GM08714 (cell line): ENCODE results near the gene SH3RF3.

Experiments used
- H3K4me3 ChIP-seq: fragments of 200-500 bp; sonication (Bioruptor generic); 2 replicates; pipeline ENCODE4 v1.5.1; 2014; ENCODE audit warnings: mild to moderate bottlenecking, low read length, inconsistent platforms
- ZNF274 ChIP-seq: IDR thresholded peaks from 2 replicates; pipeline ENCODE4 v1.6.1; 2012; ENCODE audit warnings: mild to moderate bottlenecking, low read depth, low read length

SH3RF3 gene

DNA sequence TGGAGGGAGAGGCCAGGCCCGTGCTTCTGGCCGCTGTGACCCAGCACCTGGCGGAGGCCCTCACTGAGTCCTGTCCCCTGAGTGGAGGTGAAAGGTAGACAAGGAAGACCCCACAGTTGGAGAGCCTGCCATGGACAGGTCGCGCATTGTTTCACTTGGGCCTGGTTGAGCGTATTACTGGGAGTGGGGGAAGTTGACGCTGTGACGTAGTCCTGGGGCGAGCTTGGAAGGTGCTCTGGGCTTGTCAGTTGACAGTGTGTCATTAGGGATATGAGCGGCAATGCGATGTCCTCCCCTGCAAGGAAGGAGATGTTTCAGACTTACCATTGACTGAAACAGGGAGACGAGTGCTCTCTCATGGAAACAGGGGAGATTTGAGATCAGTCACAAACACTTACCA is 127.1 kb downstream of the SH3RF3 start:
- no peak overlapping the region for H3K4me3 ChIP-seq
- TF ChIP-seq ZNF274 = no peak

DNA sequence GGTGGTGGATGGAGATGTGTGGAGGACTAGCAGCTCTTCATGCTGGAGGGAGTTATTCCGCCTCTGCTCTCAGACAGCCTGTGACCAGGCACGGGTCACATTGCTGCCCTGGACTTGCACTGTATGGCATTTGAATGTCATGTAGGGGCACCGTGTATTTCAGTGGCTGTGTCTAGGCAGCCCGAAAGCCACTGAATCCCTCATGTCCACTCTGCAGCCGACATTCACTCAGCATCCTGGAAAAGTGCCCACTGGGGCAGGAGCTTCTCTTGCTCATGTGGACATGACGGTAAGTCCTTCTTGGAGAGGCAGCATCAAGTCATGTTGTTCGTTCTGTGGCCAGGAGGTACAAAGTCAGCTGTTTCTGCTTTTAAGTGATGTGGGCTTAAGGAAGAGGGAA is 127.9 kb downstream of the SH3RF3 start:
- no peak overlapping the region for H3K4me3 ChIP-seq
- TF ChIP-seq ZNF274 = no peak

DNA sequence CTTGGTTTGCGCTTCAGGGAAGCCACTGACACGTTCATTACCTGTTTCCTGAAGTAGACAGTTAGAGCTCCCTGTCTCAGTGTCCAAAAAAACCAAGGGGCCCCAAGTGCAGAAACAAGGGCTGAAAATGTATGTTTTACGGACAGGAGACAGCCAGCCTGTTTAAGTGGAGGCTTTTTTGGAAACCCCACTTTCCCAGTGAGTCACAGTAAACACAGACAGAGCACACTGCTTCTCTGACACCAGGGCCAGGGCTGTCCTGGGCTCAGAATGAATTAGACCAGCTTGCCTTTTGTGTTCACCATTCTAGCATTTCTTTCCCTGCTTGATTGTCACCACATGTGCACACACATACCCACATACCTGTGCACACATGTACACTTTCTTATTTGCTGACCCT is 128.6 kb downstream of the SH3RF3 start:
- no peak overlapping the region for H3K4me3 ChIP-seq
- TF ChIP-seq ZNF274 = no peak

DNA sequence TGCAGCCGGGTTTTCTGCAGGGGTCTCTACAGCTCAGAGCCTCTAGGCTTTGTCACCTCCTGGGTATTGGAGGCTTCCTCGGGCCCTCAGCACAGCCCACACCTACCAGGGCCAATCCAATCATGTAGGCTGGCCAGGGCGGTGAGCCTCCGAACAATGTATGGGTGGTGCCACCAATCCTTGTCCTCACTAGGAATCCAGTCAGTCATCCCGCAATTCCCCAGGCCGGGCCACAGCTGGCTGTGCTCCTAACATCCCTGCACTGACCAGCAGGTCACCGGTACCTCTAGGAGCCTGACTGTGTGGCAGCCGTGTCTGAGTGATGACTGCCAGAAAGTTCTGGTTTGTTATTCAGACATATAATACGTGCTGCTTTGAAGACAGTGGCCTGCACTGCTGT is 129.4 kb downstream of the SH3RF3 start:
- H3K4me3 ChIP-seq = no peak overlapping the region
- TF ChIP-seq ZNF274 = no peak

DNA sequence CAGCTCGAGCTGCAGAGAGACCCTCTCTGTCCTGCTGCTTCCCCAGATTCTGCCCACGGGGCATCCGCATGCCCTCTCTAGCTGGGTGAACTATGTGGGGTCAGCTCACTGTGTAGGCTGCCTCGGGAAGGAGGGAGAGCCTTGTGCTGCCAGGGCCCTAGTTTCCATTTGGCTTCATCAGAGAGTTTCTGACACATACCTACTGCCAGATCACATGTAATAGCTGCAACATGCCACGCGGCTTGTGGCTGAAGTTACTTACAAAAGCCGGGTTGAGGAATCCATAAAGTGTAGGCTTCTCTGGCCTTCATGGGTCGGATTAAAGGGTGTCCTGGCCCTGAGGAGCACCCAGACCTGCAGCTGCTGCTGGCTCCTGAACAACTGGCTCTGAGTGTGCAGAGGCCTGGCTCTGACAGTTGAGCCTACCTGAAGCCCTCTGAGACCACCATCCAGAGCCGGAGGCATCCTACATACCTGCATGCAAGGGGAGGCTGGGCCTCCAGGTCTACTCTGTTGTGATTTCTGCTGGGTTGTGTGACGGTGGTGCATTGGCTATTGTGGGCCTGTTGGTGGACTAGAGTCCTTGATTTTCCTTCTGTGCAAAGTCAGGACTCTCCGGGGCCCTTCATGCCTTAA is 130.0 kb downstream of the SH3RF3 start:
- no peak overlapping the region for H3K4me3 ChIP-seq
- TF ChIP-seq ZNF274 = no peak

DNA sequence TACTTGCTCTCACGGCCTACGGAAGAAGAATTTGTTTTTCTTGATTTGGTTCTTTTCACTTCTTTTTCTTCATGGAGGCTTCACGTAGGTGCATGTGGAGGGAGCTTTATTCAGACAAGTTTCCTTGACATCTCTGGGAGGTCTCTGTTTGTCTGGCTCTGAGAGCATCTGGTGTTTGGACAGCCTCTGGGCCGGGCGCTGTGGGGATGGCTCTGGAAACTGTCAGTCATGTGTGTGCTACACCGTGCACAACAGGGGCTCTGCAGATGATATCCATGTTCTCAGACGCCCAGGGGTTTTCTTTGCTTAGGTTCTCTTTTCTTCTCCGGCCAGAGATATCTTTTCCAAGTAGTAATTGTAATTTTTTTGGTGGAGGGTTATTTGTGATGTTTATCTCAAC is 130.7 kb downstream of the SH3RF3 start:
- H3K4me3 ChIP-seq = no peak overlapping the region
- no peak for TF ChIP-seq ZNF274

DNA sequence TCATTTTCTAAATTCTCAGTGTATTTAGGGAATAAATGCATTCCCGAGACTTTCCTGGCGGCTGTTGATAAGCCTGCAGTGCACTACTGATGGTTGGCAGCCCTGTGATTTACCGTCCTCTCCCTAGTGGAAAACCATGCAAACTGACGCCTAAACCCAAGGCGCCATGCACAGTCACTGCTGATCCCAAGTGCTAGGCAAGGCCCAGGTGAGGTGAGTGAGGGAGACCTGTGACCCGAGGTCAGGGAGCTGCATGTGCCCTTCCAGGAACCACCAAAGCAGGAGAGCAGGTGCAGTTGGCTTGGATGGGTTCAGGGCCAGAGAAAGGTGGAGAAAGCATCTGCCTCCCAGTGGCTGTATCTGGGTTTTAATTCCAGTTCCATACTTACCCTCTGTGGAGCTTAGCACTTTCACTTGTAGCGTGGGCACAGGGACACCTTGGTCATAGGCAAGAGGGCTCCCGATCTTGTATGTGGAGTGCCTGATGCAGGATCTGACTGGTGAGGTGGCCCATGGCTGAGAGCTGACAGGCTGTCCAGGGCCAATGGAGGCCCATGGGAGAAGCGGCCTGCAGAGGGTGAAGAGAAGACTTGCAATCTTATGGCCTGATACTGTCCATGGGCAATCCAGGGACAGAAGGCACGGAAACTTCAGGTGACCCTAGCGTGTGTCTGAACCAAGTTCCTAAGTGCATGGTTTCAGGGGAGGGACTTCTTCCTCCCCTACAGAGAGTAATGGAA is 131.3 kb downstream of the SH3RF3 start:
- no peak for TF ChIP-seq ZNF274
- no peak overlapping the region for H3K4me3 ChIP-seq

DNA sequence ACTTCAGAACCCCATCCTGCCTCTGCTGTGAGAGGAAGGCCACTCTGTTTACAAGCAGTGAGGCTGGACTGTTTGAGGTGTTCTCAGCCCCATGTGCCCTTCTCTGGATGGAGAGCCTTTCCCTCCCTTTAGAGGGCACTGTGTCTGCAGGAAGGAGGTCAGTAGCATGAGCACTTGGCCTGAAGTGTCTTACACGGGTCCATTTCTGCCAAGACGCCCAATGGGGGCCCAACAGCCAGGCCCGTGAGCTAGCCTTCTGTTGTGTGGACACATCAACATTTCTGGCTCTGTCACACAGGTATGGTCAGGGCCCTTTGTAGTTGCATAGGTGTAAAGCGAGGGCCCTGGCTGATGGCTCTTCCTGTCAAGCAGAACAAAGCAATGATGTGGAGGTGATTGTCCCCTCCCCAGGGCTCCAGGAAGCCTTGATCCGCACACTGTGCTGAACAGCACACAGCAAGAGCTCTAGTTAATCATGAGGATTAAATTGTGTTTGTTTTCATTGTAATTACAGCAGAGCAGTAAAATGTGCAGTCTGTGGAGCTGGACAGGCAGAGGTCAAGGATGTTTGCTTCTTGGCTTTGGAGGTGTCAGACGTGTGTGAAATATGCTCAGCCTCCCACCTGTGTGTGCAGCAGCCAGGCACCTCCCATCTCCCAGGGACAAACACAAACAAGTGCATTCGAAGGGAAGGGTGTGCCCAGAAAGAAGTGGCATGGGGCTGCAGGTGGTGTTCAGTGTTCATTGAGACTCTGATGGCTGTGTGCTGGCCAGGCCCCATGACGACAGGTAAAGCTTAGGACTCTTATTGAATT is 132.1 kb downstream of the SH3RF3 start:
- no peak overlapping the region for H3K4me3 ChIP-seq
- TF ChIP-seq ZNF274 = no peak

DNA sequence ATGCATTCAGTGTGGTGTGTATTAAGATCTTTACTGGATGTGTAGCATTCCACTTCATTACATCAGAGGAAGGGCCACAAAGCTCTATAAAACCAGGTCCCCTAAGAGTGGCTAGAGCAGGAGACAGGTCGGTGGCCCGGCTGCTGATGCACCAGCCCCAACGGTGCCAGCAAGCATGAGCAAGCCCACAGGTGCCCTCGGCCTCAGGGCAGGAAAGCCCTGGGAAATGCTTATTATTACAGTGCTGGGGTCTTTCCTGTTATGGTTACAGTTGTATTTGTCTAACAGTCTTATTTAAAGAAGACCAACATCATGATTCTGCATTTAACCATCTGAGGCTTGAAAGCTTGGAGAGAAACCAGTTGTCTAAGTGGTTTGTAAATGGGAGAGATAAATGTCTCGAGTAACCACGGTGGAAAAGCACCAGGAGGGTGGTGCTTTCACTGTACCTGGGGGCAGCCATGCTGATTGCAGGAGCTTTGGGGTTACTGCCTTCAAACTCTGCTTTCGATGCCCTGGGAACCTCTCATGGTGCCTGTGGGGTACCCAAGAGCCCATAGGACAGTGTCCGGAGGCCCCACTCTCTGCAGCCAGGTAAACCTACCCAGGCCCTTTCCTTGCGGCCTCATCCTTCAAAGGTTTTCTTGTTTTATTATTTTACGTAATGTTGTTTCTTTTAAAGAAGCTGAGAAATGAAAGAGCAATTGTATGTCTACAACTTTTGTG is 133.1 kb downstream of the SH3RF3 start:
- no peak for TF ChIP-seq ZNF274
- no peak overlapping the region for H3K4me3 ChIP-seq

DNA sequence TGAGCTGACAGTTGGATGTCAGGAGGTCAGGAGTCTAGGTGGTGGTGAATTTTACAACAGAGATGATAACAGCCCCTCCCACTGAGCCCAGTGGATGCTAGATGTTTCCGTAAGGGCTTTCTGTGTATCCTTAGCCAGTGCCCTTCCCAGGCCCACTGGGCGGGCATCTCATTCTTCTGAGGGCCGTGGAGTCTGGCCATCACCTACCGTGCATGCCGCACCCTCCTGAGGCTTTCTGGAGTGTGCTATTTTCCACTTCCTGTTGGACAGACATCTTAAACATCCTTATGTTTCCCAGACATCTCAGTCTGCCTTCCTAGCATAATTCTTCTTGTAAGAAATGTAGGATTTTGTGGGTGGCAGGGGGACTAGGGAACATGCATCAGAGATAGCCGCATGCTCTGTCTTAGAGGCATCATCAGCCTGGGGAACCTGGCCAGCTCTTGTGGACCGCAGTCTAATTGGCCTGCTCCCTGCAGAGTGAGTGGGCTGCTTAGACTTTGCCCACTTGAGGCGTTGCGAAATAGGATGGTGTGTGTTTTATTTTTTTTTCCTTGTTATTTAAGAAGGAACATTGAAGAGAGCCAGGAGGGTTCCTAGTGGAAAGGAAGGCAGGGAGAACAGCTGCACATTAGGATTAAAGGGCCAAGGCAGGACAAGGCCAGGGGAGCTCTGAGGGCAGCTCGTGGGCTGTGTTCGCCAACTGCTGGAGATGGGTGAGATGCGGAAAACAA is 135.8 kb downstream of the SH3RF3 start:
- H3K4me3 ChIP-seq = no peak overlapping the region
- TF ChIP-seq ZNF274 = no peak

DNA sequence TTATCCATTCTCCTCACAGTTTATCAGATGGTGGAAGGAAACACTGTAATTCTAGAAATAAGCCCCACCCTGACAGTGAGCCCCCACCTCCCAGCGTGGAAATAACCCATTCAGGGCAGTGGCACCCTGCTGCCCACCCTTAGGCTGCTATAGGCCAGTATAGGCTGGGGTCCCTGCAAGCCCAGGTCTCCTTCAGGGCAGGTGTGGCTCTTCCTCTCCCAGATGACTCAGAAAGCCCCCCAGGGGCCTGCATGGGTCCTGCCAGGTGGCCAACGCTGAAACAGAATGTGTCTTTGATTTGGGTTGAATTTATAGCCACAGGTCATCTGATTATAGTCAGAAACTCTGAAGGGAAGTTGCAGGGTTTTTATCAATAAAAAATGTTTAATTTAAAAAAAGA is 136.4 kb downstream of the SH3RF3 start:
- TF ChIP-seq ZNF274 = no peak
- H3K4me3 ChIP-seq = no peak overlapping the region

DNA sequence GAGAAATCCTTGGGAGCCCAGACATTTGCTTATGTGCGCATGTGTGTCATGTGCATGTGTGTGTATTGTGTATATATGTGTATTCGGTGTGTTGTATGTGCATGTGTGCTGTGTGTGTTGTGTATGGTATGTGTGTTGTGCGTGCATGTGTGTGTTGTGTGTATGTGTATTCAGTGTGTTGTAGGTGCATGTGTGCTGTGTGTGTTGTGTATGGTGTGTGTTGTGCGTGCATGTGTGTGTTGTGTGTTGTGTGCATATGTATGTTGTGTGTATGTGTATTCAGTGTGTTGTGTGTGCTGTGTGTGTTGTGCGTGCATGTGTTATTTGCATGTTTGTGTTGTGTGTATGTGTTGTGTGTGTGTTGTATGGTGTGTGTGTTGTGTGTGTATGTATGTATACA is 136.9 kb downstream of the SH3RF3 start:
- TF ChIP-seq ZNF274 = no peak
- H3K4me3 ChIP-seq = no peak overlapping the region

DNA sequence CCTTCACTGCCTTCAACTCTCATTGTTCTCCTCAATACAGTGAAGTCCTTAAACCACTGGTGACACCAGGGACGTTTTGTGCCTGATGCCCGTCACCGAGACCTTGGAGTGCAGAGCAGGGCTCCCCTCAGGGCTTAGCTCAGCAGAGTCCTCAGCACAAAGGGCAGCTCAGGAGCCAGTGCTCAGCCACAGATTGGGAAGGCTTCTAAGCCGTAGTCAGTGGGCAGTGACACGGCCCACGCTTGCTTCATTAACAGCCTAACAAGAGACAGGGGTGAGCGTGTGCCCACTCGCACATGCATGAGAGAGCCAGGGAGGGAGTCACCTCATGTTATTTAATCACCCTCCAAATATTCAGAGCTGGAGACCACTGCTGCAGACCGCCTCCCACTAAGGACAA is 137.5 kb downstream of the SH3RF3 start:
- no peak overlapping the region for H3K4me3 ChIP-seq
- TF ChIP-seq ZNF274 = no peak
